PC-9 (cell line): ENCODE results near the gene CDH16.

ENCODE experiments used
- CTCF ChIP-seq: fragments of 200-600 bp; sonication (generic); conservative IDR thresholded peaks from 2 replicates; pipeline ENCODE4 v1.6.1; 2017; ENCODE audit warnings: mixed run types, antibody characterized with exemption, mild to moderate bottlenecking, moderate library complexity
- EZH2 ChIP-seq: fragments of 200-600 bp; sonication (generic); IDR thresholded peaks from 2 replicates; pipeline ENCODE4 v1.8.0; 2017; ENCODE audit warnings: antibody characterized with exemption, low read depth

DNA sequence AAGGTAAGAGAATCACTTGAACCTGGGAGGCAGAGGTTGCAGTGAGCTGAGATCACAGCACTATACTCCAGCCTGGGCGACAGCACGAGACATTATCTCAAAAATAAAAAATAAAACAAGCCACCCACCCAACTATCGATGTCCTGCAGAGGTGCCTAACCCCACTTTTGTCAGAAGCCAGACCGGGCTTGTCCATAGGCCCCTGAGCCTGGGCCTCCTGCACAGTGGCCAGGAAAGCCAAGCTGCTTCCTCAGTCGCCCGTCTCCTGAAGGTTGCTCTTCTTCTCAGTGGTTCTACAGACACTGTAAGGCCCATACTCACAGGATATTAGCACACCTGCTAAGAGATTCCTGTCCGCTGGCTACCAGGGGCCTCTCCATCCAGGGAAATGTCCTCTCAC, 27.9 kb upstream of the CDH16 start:
- TF ChIP-seq CTCF (no peak), EZH2 (no peak)
